Esophagus (tissue), 2 donors: ENCODE results near the gene NFIX. TPM values are rescaled to one million over a fixed set of nuclear protein-coding genes. Genes with fewer than 3 reads are reported as not detected.

Experiments
- polyA plus RNA-seq, 2 donors: library from polyadenylated mRNA; stranded (reverse); fragments of 200-250 nt; gene quantifications; one replicate each; pipeline ENCODE4 v1.2.3, GENCODE V29; 2013
- donor health status: healthy with polysubstance abuse.
- donor health status: Bipolar disorder and iron deficiency.

Gene NFIX
- polyA plus RNA-seq, 2 donors = 26.9 to 38.5 TPM

Other genes starting within 250 kb of the NFIX start
- under 1 TPM; 0.06 TPM for gene BEST2, start 243.7 kb upstream of the NFIX start, polyA plus RNA-seq
- gene HOOK2, start 219.9 kb upstream of the NFIX start, polyA plus RNA-seq = 100 to 1,000 TPM in 1 of 2 donors, 10 to 100 TPM in 1; 47.9 to 103 TPM
- 100 to 1,000 TPM; 175 to 339 TPM for gene JUNB, start 204.0 kb upstream of the NFIX start, polyA plus RNA-seq
- 100 to 1,000 TPM; 157 to 323 TPM for gene PRDX2, start 193.7 kb upstream of the NFIX start, polyA plus RNA-seq
- 1 to 10 TPM; 2.8 to 8.4 TPM for gene THSD8, start 193.4 kb upstream of the NFIX start, polyA plus RNA-seq
- gene RNASEH2A, start 188.9 kb upstream of the NFIX start, polyA plus RNA-seq = 10 to 100 TPM in 1 of 2 donors, 1 to 10 TPM in 1; 6.9 to 20.8 TPM
- not detected for gene RTBDN, start 160.9 kb upstream of the NFIX start, polyA plus RNA-seq
- under 1 TPM; 0.18 to 0.22 TPM for gene MAST1, start 157.0 kb upstream of the NFIX start, polyA plus RNA-seq
- gene DNASE2, start 114.0 kb upstream of the NFIX start, polyA plus RNA-seq = 10 to 100 TPM in 1 of 2 donors, 1 to 10 TPM in 1; 7.8 to 15.9 TPM
- not detected for gene KLF1, start 108.3 kb upstream of the NFIX start, polyA plus RNA-seq
- 10 to 100 TPM; 14.3 to 21.0 TPM for gene GCDH, start 104.3 kb upstream of the NFIX start, polyA plus RNA-seq
- gene SYCE2, start 76.2 kb upstream of the NFIX start, polyA plus RNA-seq = under 1 TPM; 0.20 to 0.59 TPM
- 10 to 100 TPM; 29.1 to 49.3 TPM for gene FARSA, start 61.8 kb upstream of the NFIX start, polyA plus RNA-seq
- 100 to 1,000 TPM; 173 to 361 TPM for gene CALR, start 56.9 kb upstream of the NFIX start, polyA plus RNA-seq
- gene RAD23A, start 49.6 kb upstream of the NFIX start, polyA plus RNA-seq = 10 to 100 TPM; 73.9 to 81.0 TPM
- 10 to 100 TPM; 53.7 to 57.0 TPM for gene GADD45GIP1, start 38.3 kb upstream of the NFIX start, polyA plus RNA-seq
- not detected for gene DAND5, start 25.9 kb upstream of the NFIX start, polyA plus RNA-seq
- 1 to 10 TPM; 1.5 to 1.9 TPM for gene LYL1, start 107.4 kb downstream of the NFIX start, polyA plus RNA-seq
- 10 to 100 TPM; 34.0 to 59.5 TPM for gene TRMT1, start 121.3 kb downstream of the NFIX start, polyA plus RNA-seq
- gene NACC1, start 122.8 kb downstream of the NFIX start, polyA plus RNA-seq = 10 to 100 TPM; 19.5 to 39.4 TPM
- gene STX10, start 154.9 kb downstream of the NFIX start, polyA plus RNA-seq = 10 to 100 TPM; 75.1 to 76.0 TPM
- 100 to 1,000 TPM in 1 of 2 donors, 10 to 100 TPM in 1; 52.1 to 101 TPM for gene IER2, start 154.9 kb downstream of the NFIX start, polyA plus RNA-seq